Left ventricle myocardium inferior (tissue), 1 donor: ENCODE measurements around the gene PLB1. TPM values are rescaled to one million over a fixed set of nuclear protein-coding genes. Genes with fewer than 3 reads are reported as not detected.

ENCODE experiments used
- DNase-seq: peaks from one replicate; pipeline ENCODE4 v3.0.0-alpha.2; 2020
- H3K27ac ChIP-seq: fragments of 200-600 bp; replicated peaks from 2 replicates; pipeline ENCODE4 v1.8.0; 2021
- H3K27me3 ChIP-seq: fragments of 200-600 bp; 2 replicates; pipeline ENCODE4 v1.8.0; 2021; ENCODE audit warnings: low read depth
- H3K36me3 ChIP-seq: fragments of 200-600 bp; 2 replicates; pipeline ENCODE4 v1.8.0; 2021
- H3K4me1 ChIP-seq: fragments of 200-600 bp; 2 replicates; pipeline ENCODE4 v1.8.0; 2021
- H3K4me3 ChIP-seq: fragments of 200-600 bp; 2 replicates; pipeline ENCODE4 v1.8.0; 2021; ENCODE audit warnings: mild to moderate bottlenecking, moderate library complexity
- H3K9me3 ChIP-seq: fragments of 200-600 bp; replicated peaks from 2 replicates; pipeline ENCODE4 v1.8.0; 2021
- intact Hi-C: fragments of 100-400 bp; cut with micrococcal nuclease; formaldehyde crosslinking; loops from one replicate; pipeline ENCODE4 v1.11.0; 2022
- total RNA-seq: library from RNA; stranded (reverse); fragmentation: NEBNext Ultra II Directional; extraction: Animal tissue kit (Norgen Biotek cat#: 25700); gene quantifications from one replicate; pipeline ENCODE4 v1.2.1, GENCODE V29; 2021
- TF ChIP-seq, protein P1 (sequence below): fragments of 200-600 bp; IDR thresholded peaks from 2 replicates; pipeline ENCODE4 v1.8.0; 2021; ENCODE audit warnings: antibody characterized with exemption, mild to moderate bottlenecking, borderline replicate concordance
- donor health status: DM: no; HTN: yes; CAD: no; lungs with severe emphysema.

Gene PLB1
- total RNA-seq, 1 donor from 2014 or later, result 2.4 TPM

DNA sequence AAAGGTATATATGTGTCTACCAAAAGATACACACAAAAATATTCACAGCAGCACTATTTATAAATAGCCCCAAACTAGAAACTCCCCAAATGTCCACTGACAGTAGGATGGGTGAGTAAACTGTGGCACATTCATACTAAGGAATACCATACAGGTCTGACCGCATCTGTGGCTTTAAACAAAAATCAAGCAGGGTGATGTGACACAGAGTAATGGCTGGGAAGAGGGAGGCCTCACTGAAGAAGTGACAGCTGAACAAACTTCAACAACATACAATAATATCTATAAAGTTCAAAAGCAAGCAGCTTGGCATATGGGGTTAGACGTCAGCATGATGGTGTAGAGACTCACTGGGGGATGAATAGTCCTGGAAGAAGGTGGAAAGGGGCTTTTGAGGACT is 140.6 kb downstream of the PLB1 start:
- no peaks in the 10 kb centered on the region for H3K9me3 ChIP-seq
- no peaks in the 10 kb centered on the region for H3K27me3 ChIP-seq
- intact Hi-C loops, result no loop called here
- peak overlapping the region; percentile 82 for H3K27ac ChIP-seq
- H3K4me1 ChIP-seq, result peaks cover 39% of the 10 kb centered on the region
- no peak for DNase-seq
- TF ChIP-seq, protein P1, sequence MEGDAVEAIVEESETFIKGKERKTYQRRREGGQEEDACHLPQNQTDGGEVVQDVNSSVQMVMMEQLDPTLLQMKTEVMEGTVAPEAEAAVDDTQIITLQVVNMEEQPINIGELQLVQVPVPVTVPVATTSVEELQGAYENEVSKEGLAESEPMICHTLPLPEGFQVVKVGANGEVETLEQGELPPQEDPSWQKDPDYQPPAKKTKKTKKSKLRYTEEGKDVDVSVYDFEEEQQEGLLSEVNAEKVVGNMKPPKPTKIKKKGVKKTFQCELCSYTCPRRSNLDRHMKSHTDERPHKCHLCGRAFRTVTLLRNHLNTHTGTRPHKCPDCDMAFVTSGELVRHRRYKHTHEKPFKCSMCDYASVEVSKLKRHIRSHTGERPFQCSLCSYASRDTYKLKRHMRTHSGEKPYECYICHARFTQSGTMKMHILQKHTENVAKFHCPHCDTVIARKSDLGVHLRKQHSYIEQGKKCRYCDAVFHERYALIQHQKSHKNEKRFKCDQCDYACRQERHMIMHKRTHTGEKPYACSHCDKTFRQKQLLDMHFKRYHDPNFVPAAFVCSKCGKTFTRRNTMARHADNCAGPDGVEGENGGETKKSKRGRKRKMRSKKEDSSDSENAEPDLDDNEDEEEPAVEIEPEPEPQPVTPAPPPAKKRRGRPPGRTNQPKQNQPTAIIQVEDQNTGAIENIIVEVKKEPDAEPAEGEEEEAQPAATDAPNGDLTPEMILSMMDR, result no peak
- no peaks in the 10 kb centered on the region for H3K36me3 ChIP-seq
- H3K4me3 ChIP-seq, result no peak overlapping the region

DNA sequence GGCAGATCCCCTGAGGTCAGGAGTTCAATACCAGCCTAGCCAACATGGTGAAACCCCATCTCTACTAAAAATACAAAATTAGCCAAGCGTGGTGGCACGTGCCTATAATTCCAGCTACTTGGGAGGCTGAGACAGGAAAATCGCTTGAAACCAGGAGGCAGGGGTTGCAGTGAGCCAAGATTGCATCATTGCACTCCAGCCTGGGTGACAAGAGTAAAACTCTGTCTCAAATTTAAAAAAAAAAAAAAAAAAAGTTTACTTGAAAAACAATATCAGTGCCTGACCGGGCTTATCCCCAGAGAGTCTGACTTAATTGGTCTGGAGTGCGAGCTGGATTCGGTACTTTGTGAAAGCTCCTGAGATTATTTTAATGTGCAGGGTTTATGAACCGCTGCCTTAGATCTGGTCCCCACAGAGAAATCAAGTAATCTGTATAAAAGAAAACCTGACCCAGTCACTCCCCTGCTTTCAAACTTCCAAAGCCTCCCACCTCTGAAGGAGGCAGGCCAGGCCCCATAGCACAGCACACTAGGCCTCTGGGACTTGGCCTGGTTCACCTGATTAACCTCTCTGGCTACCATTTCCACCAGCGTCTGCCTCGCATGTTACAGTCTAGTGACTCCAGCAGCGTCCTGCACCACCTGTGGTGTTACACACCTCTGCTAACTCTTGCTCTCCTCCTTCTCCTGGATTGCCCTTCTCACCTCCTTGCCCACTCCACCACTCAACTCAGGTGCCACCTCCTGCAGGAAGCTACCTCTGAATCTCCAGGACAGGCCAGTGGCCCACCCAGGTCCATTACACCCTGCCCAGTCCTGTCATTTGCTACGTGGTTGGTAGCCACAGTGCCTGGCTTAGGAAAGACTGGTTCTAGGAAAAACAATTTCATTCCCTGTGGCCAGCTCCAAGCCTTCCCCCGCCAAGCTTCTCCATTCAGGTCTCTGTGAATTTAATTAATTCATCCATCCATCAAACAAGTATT is 141.5 kb downstream of the PLB1 start:
- H3K27ac ChIP-seq, result peak overlapping the region; percentile 82
- TF ChIP-seq, protein P1, result no peak
- no peaks in the 10 kb centered on the region for H3K27me3 ChIP-seq
- DNase-seq, result no peak
- no peaks in the 10 kb centered on the region for H3K36me3 ChIP-seq
- H3K4me3 ChIP-seq, result no peak overlapping the region
- no peaks in the 10 kb centered on the region for H3K9me3 ChIP-seq
- intact Hi-C loops, result no loop called here
- H3K4me1 ChIP-seq, result peaks cover 39% of the 10 kb centered on the region

DNA sequence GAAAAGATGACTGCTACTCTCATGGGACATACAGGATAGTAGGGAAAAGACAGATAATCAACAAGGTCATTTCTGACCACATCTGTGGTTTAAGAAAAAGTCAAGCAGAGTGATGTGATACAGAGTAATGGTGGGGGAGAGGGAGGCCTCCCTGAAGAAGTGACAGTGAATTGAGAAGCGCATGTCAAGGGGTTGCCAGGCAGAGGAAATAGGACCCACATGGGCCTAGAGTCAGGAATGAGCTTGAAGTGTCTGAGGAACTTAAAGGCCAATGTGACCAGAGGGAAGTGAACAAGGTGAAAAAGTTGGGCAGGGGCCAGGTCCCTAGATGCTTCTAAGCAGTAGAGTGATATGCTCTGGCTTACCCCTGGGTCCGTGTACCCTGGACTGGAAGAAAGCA is 142.2 kb downstream of the PLB1 start:
- H3K4me3 ChIP-seq, result no peak overlapping the region
- DNase-seq, result no peak
- TF ChIP-seq, protein P1, result no peak
- H3K27ac ChIP-seq, result peak overlapping the region; percentile 43
- H3K36me3 ChIP-seq, result no peaks in the 10 kb centered on the region
- H3K4me1 ChIP-seq, result peaks cover 39% of the 10 kb centered on the region
- intact Hi-C loops, result no loop called here
- no peaks in the 10 kb centered on the region for H3K27me3 ChIP-seq
- no peaks in the 10 kb centered on the region for H3K9me3 ChIP-seq

DNA sequence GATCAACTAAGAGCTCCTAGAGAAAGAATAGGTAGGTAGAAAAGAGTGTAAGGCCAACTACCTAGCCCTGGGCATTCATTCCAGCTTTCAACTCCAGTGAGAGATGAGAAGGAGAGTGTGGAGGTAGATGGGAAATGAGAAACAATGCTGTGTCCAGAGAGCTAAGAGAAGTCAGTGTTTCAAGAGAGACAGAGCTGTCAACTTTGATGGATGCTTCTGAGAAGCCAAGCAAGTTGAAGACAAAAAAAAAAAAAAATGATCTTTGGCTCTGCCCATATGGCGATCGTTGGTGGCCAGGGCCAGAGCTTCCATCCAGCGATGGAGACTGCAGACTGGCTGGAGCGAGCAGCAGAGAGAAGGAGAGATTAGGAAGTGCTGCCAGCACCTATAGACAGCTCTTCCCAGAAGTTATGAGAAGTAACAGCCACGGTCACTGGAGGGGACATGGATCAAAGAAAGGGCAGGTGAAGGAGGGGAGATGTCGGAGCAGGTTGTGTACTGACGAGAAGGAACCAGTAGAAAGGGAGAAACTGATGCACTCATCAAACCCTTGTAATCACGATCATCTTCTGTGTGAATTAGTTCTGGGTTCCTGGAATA is 143.3 kb downstream of the PLB1 start:
- Histone ChIP-seq H3K4me1 (peaks cover 45% of the 10 kb centered on the region), H3K27me3 (no peaks in the 10 kb centered on the region), H3K4me3 (no peak overlapping the region), H3K36me3 (no peaks in the 10 kb centered on the region), H3K27ac (no peak overlapping the region), H3K9me3 (no peaks in the 10 kb centered on the region)
- TF ChIP-seq, protein P1, result no peak
- intact Hi-C loops, result no loop called here
- no peak for DNase-seq

DNA sequence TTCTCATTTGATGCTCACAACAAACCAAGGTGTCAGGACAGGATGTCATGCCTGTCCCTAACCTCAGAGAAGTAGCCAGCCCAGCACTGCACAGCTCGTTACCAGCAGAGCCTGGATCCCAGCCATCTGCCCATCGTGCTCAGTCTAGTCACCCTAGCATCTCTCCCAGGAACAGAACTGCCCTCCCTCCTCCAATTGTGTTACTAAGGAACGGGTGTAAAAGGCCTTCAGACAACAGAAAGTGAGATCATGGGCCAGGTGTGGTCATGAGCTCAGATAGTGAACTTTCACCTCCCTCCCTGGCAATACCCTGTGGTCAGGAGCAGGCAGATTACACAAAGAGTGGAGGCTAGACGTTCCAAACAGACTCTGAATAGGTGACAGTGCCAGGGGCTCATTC is 144.0 kb downstream of the PLB1 start:
- H3K4me3 ChIP-seq, result no peak overlapping the region
- TF ChIP-seq, protein P1, result no peak
- no peaks in the 10 kb centered on the region for H3K27me3 ChIP-seq
- no peaks in the 10 kb centered on the region for H3K36me3 ChIP-seq
- DNase-seq, result no peak
- intact Hi-C loops, result no loop called here
- no peak overlapping the region for H3K27ac ChIP-seq
- no peaks in the 10 kb centered on the region for H3K9me3 ChIP-seq
- H3K4me1 ChIP-seq, result peaks cover 44% of the 10 kb centered on the region
